ENCODE data around the gene RAB8B. TPM values are rescaled to one million over a fixed set of nuclear protein-coding genes. Genes with fewer than 3 reads are reported as not detected.

The RAB8B gene
- polyA plus RNA-seq, 4 donors = 9.8 to 19.6 (median 13.9) TPM

DNA sequence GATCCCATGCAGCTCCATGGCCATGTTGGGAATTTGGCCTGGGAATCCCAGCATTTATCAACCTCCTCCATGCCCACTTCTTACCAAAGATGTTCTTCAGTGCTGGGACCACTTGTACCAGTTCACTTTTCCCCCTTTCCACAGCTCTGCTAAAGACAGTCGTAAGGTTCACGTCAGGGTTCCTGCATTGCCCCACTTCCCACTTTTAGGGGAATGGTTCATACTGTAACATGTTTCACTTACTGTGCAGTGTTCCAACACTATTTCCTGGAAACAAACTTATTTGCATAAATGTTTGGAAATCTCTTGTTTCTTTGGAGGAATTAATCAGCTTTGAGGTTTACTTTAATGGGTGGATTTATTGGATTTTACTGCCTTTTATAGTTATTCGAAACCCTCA lies 105.0 kb downstream of the RAB8B start:
- WGBS, 3 donors = 91 to 98% (median 97%) methylated on average over 3 of the region's 3 CpGs
- Histone ChIP-seq H3K9me3 (ENCODE audit: control insufficient read depth in 2 of 2, insufficient read depth in 1 of 2, low read depth in 1 of 2, low read length in 1 of 2) (no peaks in the 10 kb centered on the region), H3K27ac (ENCODE audit: low read depth in 1 of 3, low read length in 2 of 3) (no peak overlapping the region), H3K36me3 (ENCODE audit: control insufficient read depth in 3 of 3, insufficient read depth in 2 of 3, low read depth in 1 of 3, low read length in 3 of 3) (peaks cover 0 to 19% (median 0%) of the 10 kb centered on the region in 3 donors), H3K4me1 (ENCODE audit: control insufficient read depth in 3 of 3, insufficient read depth in 2 of 3, low read depth in 1 of 3, low read length in 2 of 3) (peaks cover 0 to 3% (median 0%) of the 10 kb centered on the region in 3 donors), H3K27me3 (ENCODE audit: control insufficient read depth in 3 of 3, insufficient read depth in 3 of 3, low read length in 3 of 3) (no peaks in the 10 kb centered on the region), H3K4me3 (ENCODE audit: low read depth in 1 of 3, low read length in 3 of 3) (no peak overlapping the region)
- no peak for DNase-seq
- FAIRE-seq = no peak

DNA sequence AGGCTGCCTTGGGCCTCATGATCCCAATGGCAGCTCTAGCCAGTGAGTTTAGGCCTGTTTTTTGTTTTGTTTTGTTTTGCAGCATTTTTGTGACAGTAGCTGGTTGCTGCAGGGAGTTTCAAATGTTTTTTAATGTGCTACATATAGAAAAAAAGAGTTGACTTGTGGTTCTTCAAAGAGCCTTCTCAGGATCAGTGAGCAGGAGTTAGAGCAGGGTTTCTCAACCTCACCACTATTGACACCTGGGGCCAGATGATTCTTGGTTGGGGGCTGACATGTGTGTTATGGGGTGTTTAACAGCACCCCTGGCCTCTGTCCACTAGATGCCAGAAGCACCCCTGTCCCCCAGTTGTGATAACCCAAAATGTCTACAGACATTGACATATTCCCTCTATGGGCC lies 105.9 kb downstream of the RAB8B start:
- Histone ChIP-seq H3K36me3 (ENCODE audit: control insufficient read depth in 3 of 3, insufficient read depth in 2 of 3, low read depth in 1 of 3, low read length in 3 of 3) (peaks cover 0 to 16% (median 0%) of the 10 kb centered on the region in 3 donors), H3K4me1 (ENCODE audit: control insufficient read depth in 3 of 3, insufficient read depth in 2 of 3, low read depth in 1 of 3, low read length in 2 of 3) (peaks cover 0 to 3% (median 0%) of the 10 kb centered on the region in 3 donors), H3K4me3 (ENCODE audit: low read depth in 1 of 3, low read length in 3 of 3) (no peak overlapping the region), H3K9me3 (ENCODE audit: control insufficient read depth in 2 of 2, insufficient read depth in 1 of 2, low read depth in 1 of 2, low read length in 1 of 2) (no peaks in the 10 kb centered on the region), H3K27me3 (ENCODE audit: control insufficient read depth in 3 of 3, insufficient read depth in 3 of 3, low read length in 3 of 3) (no peaks in the 10 kb centered on the region), H3K27ac (ENCODE audit: low read depth in 1 of 3, low read length in 2 of 3) (no peak overlapping the region)
- FAIRE-seq (no peak), DNase-seq (no peak)

DNA sequence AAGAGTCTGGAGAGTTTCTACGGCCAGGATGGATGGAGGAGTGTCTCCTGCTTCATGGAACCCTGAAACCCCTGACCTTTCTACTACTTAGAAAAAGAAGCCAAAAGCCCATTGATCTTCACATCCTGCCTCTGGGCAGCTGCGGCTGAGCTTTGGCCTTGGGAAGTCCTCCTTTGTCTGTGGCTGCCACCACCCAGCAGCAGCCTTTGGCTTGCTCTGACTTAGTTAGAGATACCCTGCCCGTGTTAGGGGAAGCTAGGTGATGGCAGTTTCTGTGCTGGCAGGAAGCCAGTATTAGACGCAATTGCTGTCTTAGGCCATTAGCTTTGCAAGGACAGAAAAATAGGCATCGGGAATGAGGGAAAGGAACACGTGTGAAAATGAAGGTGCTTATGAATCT lies 106.8 kb downstream of the RAB8B start:
- H3K36me3 ChIP-seq (ENCODE audit: control insufficient read depth in 3 of 3, insufficient read depth in 2 of 3, low read depth in 1 of 3, low read length in 3 of 3) = peaks cover 0 to 16% (median 0%) of the 10 kb centered on the region in 3 donors
- H3K9me3 ChIP-seq (ENCODE audit: control insufficient read depth in 2 of 2, insufficient read depth in 1 of 2, low read depth in 1 of 2, low read length in 1 of 2) = no peaks in the 10 kb centered on the region
- H3K27ac ChIP-seq (ENCODE audit: low read depth in 1 of 3, low read length in 2 of 3) = no peak overlapping the region
- WGBS, 3 donors = 61 to 68% (median 64%) methylated on average over 6 of the region's 6 CpGs
- no peaks in the 10 kb centered on the region for H3K27me3 ChIP-seq (ENCODE audit: control insufficient read depth in 3 of 3, insufficient read depth in 3 of 3, low read length in 3 of 3)
- no peak overlapping the region for H3K4me3 ChIP-seq (ENCODE audit: low read depth in 1 of 3, low read length in 3 of 3)
- FAIRE-seq (no peak), DNase-seq (peak in 1 of 2 donors; percentile 17)
- H3K4me1 ChIP-seq (ENCODE audit: control insufficient read depth in 3 of 3, insufficient read depth in 2 of 3, low read depth in 1 of 3, low read length in 2 of 3) = peaks cover 0 to 3% (median 0%) of the 10 kb centered on the region in 3 donors

DNA sequence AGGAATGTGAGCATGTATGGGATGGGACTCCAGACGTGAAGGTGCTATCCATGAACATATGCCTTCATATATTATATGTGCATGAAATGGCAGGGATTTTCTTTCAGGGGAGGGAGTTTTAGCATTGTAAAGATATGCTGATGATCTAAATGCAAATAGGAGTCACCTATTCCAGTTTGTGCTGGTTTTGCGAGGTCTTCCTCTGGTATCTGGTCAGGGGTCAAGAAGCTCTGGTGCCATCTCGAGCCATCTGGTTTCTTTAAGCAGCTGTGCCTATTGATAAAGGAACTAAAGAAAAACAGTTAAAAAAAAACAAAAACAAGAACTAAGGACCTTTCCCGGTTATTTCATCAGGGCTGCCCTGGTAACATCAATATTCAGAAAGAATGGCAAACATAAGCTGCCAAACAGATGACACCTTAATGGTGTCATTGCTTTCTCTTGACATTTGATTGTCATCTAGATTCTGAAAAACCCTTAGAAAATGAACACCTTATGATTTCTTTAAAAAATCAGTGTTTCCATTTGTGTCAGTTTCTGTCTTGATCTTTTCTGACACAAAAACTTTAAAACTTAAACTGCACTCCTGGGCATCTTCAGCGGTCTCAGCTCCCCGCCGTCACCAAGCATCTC lies 110.7 kb downstream of the RAB8B start:
- FAIRE-seq (no peak), DNase-seq (no peak)
- Histone ChIP-seq H3K36me3 (ENCODE audit: control insufficient read depth in 3 of 3, insufficient read depth in 2 of 3, low read depth in 1 of 3, low read length in 3 of 3) (peaks cover 0 to 30% (median 7%) of the 10 kb centered on the region in 3 donors), H3K4me3 (ENCODE audit: low read depth in 1 of 3, low read length in 3 of 3) (no peak overlapping the region), H3K27me3 (ENCODE audit: control insufficient read depth in 3 of 3, insufficient read depth in 3 of 3, low read length in 3 of 3) (no peaks in the 10 kb centered on the region), H3K9me3 (ENCODE audit: control insufficient read depth in 2 of 2, insufficient read depth in 1 of 2, low read depth in 1 of 2, low read length in 1 of 2) (no peaks in the 10 kb centered on the region), H3K27ac (ENCODE audit: low read depth in 1 of 3, low read length in 2 of 3) (no peak overlapping the region), H3K4me1 (ENCODE audit: control insufficient read depth in 3 of 3, insufficient read depth in 2 of 3, low read depth in 1 of 3, low read length in 2 of 3) (no peaks in the 10 kb centered on the region)
- WGBS, 3 donors = 90 to 93% (median 91%) methylated on average over 7 of the region's 7 CpGs

DNA sequence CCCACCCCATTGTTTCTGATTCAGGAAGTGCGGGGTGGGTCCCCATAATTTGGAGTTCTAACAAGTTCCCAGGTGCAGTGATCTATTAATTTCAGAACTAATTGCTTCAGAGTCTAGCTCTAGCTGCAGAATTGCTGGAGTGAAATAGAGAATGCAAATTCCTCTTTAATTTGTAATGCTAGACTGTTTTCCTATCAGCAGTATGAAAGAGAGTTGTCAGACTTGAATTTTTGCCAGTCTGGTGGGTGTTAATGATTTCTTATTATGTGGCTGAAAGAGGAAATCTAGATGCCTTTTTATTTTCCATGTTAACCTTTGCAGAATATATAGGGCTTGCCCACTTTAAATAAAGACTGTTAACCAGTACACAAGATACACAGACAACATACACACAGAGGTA lies 111.7 kb downstream of the RAB8B start:
- no peak overlapping the region for H3K27ac ChIP-seq (ENCODE audit: low read depth in 1 of 3, low read length in 2 of 3)
- FAIRE-seq (no peak), DNase-seq (no peak)
- no peak overlapping the region for H3K4me3 ChIP-seq (ENCODE audit: low read depth in 1 of 3, low read length in 3 of 3)
- H3K36me3 ChIP-seq (ENCODE audit: control insufficient read depth in 3 of 3, insufficient read depth in 2 of 3, low read depth in 1 of 3, low read length in 3 of 3) = peaks cover 0 to 31% (median 10%) of the 10 kb centered on the region in 3 donors
- no peaks in the 10 kb centered on the region for H3K27me3 ChIP-seq (ENCODE audit: control insufficient read depth in 3 of 3, insufficient read depth in 3 of 3, low read length in 3 of 3)
- 91 to 100% (median 100%) methylated on average over 1 of the region's 1 CpG for WGBS, 3 donors
- H3K9me3 ChIP-seq (ENCODE audit: control insufficient read depth in 2 of 2, insufficient read depth in 1 of 2, low read depth in 1 of 2, low read length in 1 of 2) = no peaks in the 10 kb centered on the region
- no peaks in the 10 kb centered on the region for H3K4me1 ChIP-seq (ENCODE audit: control insufficient read depth in 3 of 3, insufficient read depth in 2 of 3, low read depth in 1 of 3, low read length in 2 of 3)

DNA sequence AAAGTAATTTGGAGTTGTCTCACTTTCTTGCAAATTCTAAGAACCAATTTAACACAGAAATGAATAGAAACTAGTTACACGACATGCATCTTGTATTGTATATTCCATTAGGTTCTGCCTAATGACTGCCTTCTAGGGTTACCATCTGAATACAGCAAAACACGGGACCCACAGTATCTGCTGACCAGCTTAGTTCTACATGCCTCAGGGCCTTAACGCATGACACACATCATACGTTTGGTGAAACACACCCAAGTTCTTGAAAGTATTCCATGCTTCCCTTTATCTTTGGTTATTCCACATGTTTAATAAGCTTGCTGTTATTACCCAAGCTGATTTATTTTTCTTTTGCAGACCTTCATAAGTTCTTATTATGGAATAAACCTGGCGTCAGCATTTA lies 115.9 kb downstream of the RAB8B start:
- no peak for FAIRE-seq
- WGBS, 3 donors = 95 to 97% (median 96%) methylated on average over 5 of the region's 5 CpGs
- no peak for DNase-seq
- no peaks in the 10 kb centered on the region for H3K4me1 ChIP-seq (ENCODE audit: control insufficient read depth in 3 of 3, insufficient read depth in 2 of 3, low read depth in 1 of 3, low read length in 2 of 3)
- no peaks in the 10 kb centered on the region for H3K9me3 ChIP-seq (ENCODE audit: control insufficient read depth in 2 of 2, insufficient read depth in 1 of 2, low read depth in 1 of 2, low read length in 1 of 2)
- no peak overlapping the region for H3K27ac ChIP-seq (ENCODE audit: low read depth in 1 of 3, low read length in 2 of 3)
- no peaks in the 10 kb centered on the region for H3K27me3 ChIP-seq (ENCODE audit: control insufficient read depth in 3 of 3, insufficient read depth in 3 of 3, low read length in 3 of 3)
- no peak overlapping the region for H3K4me3 ChIP-seq (ENCODE audit: low read depth in 1 of 3, low read length in 3 of 3)
- peaks cover 0 to 25% (median 10%) of the 10 kb centered on the region in 3 donors for H3K36me3 ChIP-seq (ENCODE audit: control insufficient read depth in 3 of 3, insufficient read depth in 2 of 3, low read depth in 1 of 3, low read length in 3 of 3)

DNA sequence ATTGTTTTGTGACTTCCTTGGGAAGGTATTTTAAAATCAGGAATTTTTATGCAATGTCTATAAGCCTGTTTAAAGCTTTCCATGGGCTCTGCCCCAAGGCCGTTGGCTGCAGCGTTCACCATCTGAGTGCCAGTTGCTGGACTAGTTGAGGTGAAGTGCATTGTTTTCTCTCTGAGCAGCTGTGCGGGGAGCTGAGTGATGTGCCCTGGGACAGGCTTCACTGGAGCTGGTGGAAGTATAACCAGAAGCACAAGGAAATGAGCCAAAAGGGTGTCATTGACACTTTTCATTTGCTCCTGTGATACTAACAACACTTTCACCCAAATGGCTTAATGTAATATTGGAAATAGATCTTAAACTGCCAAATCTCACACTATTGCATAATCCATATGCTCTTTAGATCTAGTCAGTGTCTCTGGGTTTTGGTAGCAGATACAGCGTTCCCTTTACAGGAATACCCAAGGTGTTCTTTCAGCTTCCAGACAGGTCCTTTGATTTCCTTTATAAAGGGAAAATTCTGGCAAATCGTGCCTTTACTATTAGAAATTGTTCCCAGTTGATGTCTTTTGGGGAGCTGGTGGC lies 117.2 kb downstream of the RAB8B start:
- no peak for DNase-seq
- Histone ChIP-seq H3K4me1 (ENCODE audit: control insufficient read depth in 3 of 3, insufficient read depth in 2 of 3, low read depth in 1 of 3, low read length in 2 of 3) (no peaks in the 10 kb centered on the region), H3K4me3 (ENCODE audit: low read depth in 1 of 3, low read length in 3 of 3) (no peak overlapping the region), H3K9me3 (ENCODE audit: control insufficient read depth in 2 of 2, insufficient read depth in 1 of 2, low read depth in 1 of 2, low read length in 1 of 2) (no peaks in the 10 kb centered on the region), H3K27me3 (ENCODE audit: control insufficient read depth in 3 of 3, insufficient read depth in 3 of 3, low read length in 3 of 3) (no peaks in the 10 kb centered on the region), H3K36me3 (ENCODE audit: control insufficient read depth in 3 of 3, insufficient read depth in 2 of 3, low read depth in 1 of 3, low read length in 3 of 3) (peaks cover 0 to 25% (median 10%) of the 10 kb centered on the region in 3 donors), H3K27ac (ENCODE audit: low read depth in 1 of 3, low read length in 2 of 3) (no peak overlapping the region)
- no peak for FAIRE-seq
- 89 to 94% (median 89%) methylated on average over 5 of the region's 5 CpGs for WGBS, 3 donors

DNA sequence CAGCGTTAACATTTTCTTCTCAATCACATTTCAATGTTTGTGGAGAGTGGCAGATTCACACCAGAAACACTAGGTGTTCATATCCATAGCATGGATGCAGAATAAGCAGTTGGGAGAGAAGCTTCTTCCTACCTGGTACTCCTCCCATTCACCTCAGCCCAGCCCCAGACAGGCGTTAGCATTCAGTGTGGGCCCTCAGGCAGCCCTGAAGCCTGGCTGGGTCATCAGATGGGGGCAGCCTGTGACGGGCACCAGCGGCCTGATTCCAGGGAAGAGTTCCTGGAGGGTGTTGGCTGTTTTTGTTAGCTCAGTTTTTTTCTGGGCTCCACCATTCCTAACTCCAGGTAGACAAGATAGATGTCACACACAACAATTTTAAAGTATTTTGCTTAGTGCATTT lies 119.1 kb downstream of the RAB8B start:
- H3K27ac ChIP-seq (ENCODE audit: low read depth in 1 of 3, low read length in 2 of 3) = no peak overlapping the region
- DNase-seq (no peak), FAIRE-seq (no peak)
- H3K4me3 ChIP-seq (ENCODE audit: low read depth in 1 of 3, low read length in 3 of 3) = no peak overlapping the region
- 81 to 85% (median 84%) methylated on average over 4 of the region's 4 CpGs for WGBS, 3 donors
- no peaks in the 10 kb centered on the region for H3K27me3 ChIP-seq (ENCODE audit: control insufficient read depth in 3 of 3, insufficient read depth in 3 of 3, low read length in 3 of 3)
- peaks cover 0 to 14% (median 6%) of the 10 kb centered on the region in 3 donors for H3K36me3 ChIP-seq (ENCODE audit: control insufficient read depth in 3 of 3, insufficient read depth in 2 of 3, low read depth in 1 of 3, low read length in 3 of 3)
- no peaks in the 10 kb centered on the region for H3K4me1 ChIP-seq (ENCODE audit: control insufficient read depth in 3 of 3, insufficient read depth in 2 of 3, low read depth in 1 of 3, low read length in 2 of 3)
- no peaks in the 10 kb centered on the region for H3K9me3 ChIP-seq (ENCODE audit: control insufficient read depth in 2 of 2, insufficient read depth in 1 of 2, low read depth in 1 of 2, low read length in 1 of 2)

DNA sequence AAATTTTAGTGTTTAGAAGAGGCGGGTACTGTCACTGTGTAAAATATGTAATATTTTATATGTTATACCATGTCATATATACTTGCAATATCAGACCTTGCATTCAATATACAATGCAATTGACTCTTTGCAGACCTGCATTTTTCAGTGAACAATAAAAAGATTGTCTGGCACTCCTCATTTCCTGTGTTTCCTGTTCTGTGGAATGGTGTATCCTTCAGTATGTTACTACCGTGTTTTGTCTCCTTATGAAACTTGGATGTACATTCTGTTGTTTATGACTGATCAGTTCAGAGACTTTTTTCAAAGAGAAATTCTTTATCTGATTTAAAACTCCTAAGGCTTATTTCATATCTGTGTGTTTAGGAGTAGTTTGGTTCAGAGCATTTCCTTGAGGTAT lies 119.5 kb downstream of the RAB8B start:
- H3K4me1 ChIP-seq (ENCODE audit: control insufficient read depth in 3 of 3, insufficient read depth in 2 of 3, low read depth in 1 of 3, low read length in 2 of 3) = no peaks in the 10 kb centered on the region
- no peaks in the 10 kb centered on the region for H3K27me3 ChIP-seq (ENCODE audit: control insufficient read depth in 3 of 3, insufficient read depth in 3 of 3, low read length in 3 of 3)
- no peak overlapping the region for H3K27ac ChIP-seq (ENCODE audit: low read depth in 1 of 3, low read length in 2 of 3)
- WGBS, 3 donors = 75 to 80% (median 77%) methylated on average over 2 of the region's 2 CpGs
- FAIRE-seq (no peak), DNase-seq (no peak)
- no peaks in the 10 kb centered on the region for H3K9me3 ChIP-seq (ENCODE audit: control insufficient read depth in 2 of 2, insufficient read depth in 1 of 2, low read depth in 1 of 2, low read length in 1 of 2)
- peaks cover 0 to 11% (median 4%) of the 10 kb centered on the region in 3 donors for H3K36me3 ChIP-seq (ENCODE audit: control insufficient read depth in 3 of 3, insufficient read depth in 2 of 3, low read depth in 1 of 3, low read length in 3 of 3)
- no peak overlapping the region for H3K4me3 ChIP-seq (ENCODE audit: low read depth in 1 of 3, low read length in 3 of 3)
